Measurements from ENCODE around the gene SPEF2.

DNA sequence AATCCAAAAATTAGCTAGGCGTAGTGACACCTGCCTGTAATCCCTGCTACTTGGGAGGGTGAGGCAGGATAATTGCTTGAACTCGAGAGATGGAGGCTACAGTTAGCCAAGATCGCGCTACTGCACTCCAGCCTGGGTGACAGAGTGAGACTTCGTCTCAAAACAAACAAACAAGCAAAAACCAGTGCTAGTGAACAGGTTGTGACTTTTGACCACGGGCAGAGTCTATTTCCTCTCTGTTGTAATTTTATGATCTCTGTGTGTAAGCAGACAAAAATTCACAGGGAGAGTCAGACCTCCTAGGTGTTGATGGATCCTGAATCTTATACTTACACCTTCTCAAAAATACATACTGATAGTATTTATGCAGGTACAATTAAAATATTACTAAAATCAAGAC is 65.8 kb downstream of the SPEF2 start:
- TF ChIP-seq POLR2A (IDR thresholded peaks at IDR 0.05; ENCODE audit: low read length) = no peak
- TF ChIP-seq, protein P1, sequence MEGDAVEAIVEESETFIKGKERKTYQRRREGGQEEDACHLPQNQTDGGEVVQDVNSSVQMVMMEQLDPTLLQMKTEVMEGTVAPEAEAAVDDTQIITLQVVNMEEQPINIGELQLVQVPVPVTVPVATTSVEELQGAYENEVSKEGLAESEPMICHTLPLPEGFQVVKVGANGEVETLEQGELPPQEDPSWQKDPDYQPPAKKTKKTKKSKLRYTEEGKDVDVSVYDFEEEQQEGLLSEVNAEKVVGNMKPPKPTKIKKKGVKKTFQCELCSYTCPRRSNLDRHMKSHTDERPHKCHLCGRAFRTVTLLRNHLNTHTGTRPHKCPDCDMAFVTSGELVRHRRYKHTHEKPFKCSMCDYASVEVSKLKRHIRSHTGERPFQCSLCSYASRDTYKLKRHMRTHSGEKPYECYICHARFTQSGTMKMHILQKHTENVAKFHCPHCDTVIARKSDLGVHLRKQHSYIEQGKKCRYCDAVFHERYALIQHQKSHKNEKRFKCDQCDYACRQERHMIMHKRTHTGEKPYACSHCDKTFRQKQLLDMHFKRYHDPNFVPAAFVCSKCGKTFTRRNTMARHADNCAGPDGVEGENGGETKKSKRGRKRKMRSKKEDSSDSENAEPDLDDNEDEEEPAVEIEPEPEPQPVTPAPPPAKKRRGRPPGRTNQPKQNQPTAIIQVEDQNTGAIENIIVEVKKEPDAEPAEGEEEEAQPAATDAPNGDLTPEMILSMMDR (IDR thresholded peaks at IDR 0.05) = no peak
- no peak for TF ChIP-seq SREBF2 (IDR thresholded peaks at IDR 0.05)
- TF ChIP-seq ZFP36 (IDR thresholded peaks at IDR 0.05; ENCODE audit: borderline replicate concordance, partially characterized antibody) = no peak
- no peak for TF ChIP-seq NFE2L2 (conservative IDR thresholded peaks at IDR 0.05; ENCODE audit: low read length)
- no peak for TF ChIP-seq MAZ (IDR thresholded peaks at IDR 0.05; ENCODE audit: borderline replicate concordance, low read depth, low read length)
- no peak for TF ChIP-seq EP300 (IDR thresholded peaks at IDR 0.05)
- TF ChIP-seq, protein P2, sequence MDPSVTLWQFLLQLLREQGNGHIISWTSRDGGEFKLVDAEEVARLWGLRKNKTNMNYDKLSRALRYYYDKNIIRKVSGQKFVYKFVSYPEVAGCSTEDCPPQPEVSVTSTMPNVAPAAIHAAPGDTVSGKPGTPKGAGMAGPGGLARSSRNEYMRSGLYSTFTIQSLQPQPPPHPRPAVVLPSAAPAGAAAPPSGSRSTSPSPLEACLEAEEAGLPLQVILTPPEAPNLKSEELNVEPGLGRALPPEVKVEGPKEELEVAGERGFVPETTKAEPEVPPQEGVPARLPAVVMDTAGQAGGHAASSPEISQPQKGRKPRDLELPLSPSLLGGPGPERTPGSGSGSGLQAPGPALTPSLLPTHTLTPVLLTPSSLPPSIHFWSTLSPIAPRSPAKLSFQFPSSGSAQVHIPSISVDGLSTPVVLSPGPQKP (IDR thresholded peaks at IDR 0.05; ENCODE audit: low read depth, low read length) = no peak
- TF ChIP-seq JUNB (IDR thresholded peaks at IDR 0.05) = no peak
- no peak for TF ChIP-seq RAD21 (conservative IDR thresholded peaks at IDR 0.05 in 1 of 2, IDR thresholded peaks at IDR 0.05 in 1 of 2)
- no peak for TF ChIP-seq KDM1A (IDR thresholded peaks at IDR 0.05; ENCODE audit: low read depth)

Measured in A549 (cell line).